ACC112 (cell line): ENCODE data around the gene COBL.

Experiments used
- H2AFZ ChIP-seq: fragments of 200-600 bp; sonication (generic); one replicate; pipeline ENCODE4 v1.6.0; 2017; ENCODE audit warnings: antibody characterized with exemption, low read length; ENCODE audit not compliant: unreplicated experiment
- H3K27ac ChIP-seq: fragments of 200-600 bp; sonication (generic); 2 replicates; pipeline ENCODE4 v1.5.1; 2014; ENCODE audit warnings: low read depth, mild to moderate bottlenecking, antibody characterized with exemption, low read length, moderate library complexity
- H3K27me3 ChIP-seq: fragments of 200-600 bp; sonication (generic); 2 replicates; pipeline ENCODE4 v1.6.1; 2014; ENCODE audit warnings: mild to moderate bottlenecking, antibody characterized with exemption, low read length, moderate library complexity, mixed read lengths; ENCODE audit not compliant: insufficient read depth
- H3K36me3 ChIP-seq: fragments of 200-600 bp; sonication (generic); 2 replicates; pipeline ENCODE4 v1.6.1; 2016; ENCODE audit warnings: mild to moderate bottlenecking, antibody characterized with exemption, low read length, moderate library complexity, mixed read lengths; ENCODE audit not compliant: insufficient read depth
- H3K4me1 ChIP-seq: fragments of 200-600 bp; sonication (generic); one replicate; pipeline ENCODE4 v1.6.1; 2016; ENCODE audit warnings: low read length, mixed read lengths; ENCODE audit not compliant: insufficient read depth, unreplicated experiment, control insufficient read depth
- H3K4me3 ChIP-seq: fragments of 200-600 bp; sonication (generic); 2 replicates; pipeline ENCODE4 v1.5.1; 2014; ENCODE audit warnings: mild to moderate bottlenecking, low read depth, low read length
- H3K79me2 ChIP-seq: fragments of 200-600 bp; sonication (generic); one replicate; pipeline ENCODE4 v1.6.0; 2016; ENCODE audit warnings: low read length; ENCODE audit not compliant: control insufficient read depth, unreplicated experiment, insufficient read depth

The COBL gene

DNA sequence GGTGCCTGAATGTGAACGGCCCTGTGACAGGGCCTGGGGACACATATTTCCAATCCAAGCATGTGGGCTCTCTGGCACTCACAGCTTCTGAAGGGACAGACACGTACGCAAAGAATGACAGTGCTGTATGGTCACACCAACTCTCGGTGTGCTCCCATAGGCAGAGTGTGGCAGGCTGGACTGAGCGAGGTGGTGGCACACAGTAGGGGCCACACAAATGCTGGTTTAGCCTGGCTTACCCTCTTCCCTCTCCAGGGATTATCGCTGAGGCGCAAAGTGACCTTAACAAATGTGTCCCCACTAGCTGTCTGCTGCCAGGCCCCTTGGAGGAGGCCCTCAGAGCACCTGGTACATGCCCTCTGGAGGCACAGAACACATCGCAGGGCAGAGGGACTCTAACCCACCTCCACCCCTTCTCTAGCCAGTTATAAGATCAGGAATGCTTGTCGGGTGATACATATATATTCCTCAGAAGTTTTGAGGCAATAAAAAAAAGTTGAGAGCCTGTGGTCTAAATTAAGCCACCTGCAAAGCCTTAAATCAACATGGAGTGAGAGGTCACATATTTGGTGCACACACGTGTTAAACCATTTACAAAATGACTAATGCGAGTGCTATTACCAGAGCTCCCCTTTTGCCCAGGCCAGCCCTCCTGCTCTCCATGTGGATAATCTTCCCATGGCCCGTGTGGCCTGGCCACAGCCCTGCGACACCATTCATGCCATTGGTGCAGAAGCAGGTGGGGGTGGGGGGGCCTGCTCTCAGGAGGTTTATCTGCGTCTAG is 271.1 kb downstream of the COBL start:
- no peak overlapping the region for H2AFZ ChIP-seq
- H3K4me3 ChIP-seq: no peak overlapping the region

GRCh38 chr7:51043461-51043860 is 273.1 kb downstream of the COBL start:
- no peak overlapping the region for H3K27ac ChIP-seq
- H3K27me3 ChIP-seq: no peaks in the 10 kb centered on the region
- H3K36me3 ChIP-seq: no peaks in the 10 kb centered on the region
- no peak overlapping the region for H3K4me3 ChIP-seq
- no peaks in the 10 kb centered on the region for H3K79me2 ChIP-seq
- H3K4me1 ChIP-seq: peaks cover 26% of the 10 kb centered on the region
- no peak overlapping the region for H2AFZ ChIP-seq

More for the DNA sequence above, 271.1 kb downstream of the COBL start:
- peaks cover 26% of the 10 kb centered on the region for H3K4me1 ChIP-seq
- H3K27ac ChIP-seq: no peak overlapping the region
- H3K79me2 ChIP-seq: no peaks in the 10 kb centered on the region
- H3K36me3 ChIP-seq: no peaks in the 10 kb centered on the region
- peaks cover 20% of the 10 kb centered on the region for H3K27me3 ChIP-seq

GRCh38 chr7:51040787-51041186 is 275.8 kb downstream of the COBL start:
- H3K27ac ChIP-seq: no peak overlapping the region
- peaks cover 17% of the 10 kb centered on the region for H3K4me1 ChIP-seq
- no peak overlapping the region for H3K4me3 ChIP-seq
- no peak overlapping the region for H2AFZ ChIP-seq
- no peaks in the 10 kb centered on the region for H3K36me3 ChIP-seq
- no peaks in the 10 kb centered on the region for H3K79me2 ChIP-seq
- H3K27me3 ChIP-seq: no peaks in the 10 kb centered on the region

DNA sequence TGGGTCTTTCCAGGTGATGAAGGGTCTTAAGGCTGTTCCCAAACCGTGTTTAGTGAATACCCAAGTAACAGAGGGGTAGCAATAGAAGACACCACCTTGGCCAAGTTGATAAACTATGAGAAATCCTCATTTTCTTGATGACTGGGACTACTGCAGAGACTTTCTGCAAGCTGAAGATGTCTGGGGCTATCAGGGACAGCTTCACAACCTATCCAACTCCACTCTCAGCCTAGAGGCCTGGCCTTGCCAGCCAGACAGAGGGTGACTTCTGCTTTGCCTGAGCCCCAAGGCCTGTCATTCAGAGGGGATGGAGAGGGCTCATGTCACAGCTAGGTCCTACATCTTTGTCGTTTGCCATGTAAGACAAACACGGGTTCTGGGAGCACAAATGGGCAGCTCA is 278.0 kb downstream of the COBL start:
- Histone ChIP-seq H3K4me1 (peaks cover 22% of the 10 kb centered on the region), H2AFZ (no peak overlapping the region), H3K4me3 (no peak overlapping the region), H3K27me3 (no peaks in the 10 kb centered on the region), H3K79me2 (no peaks in the 10 kb centered on the region), H3K36me3 (no peaks in the 10 kb centered on the region), H3K27ac (no peak overlapping the region)

DNA sequence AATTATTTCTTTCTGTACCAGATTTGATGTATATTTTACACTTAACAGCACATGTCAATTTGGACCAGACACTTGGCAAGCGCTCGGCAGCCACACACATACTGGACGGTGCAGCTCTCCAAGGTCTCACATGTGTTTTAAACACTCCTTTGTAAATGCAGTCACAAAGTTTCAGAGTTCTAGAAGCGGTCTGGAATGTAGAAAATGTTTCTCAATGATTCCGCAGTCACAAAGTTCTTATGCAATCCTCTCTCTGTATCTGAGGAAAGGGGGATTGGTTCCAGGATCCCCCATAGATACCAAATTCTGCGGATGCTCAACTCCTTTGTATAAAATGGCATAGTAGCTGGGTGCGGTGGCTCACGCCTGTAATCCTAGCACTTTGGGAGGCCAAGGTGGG is 280.9 kb downstream of the COBL start:
- Histone ChIP-seq H3K4me3 (no peak overlapping the region), H2AFZ (no peak overlapping the region), H3K79me2 (no peaks in the 10 kb centered on the region), H3K36me3 (no peaks in the 10 kb centered on the region), H3K27ac (no peak overlapping the region), H3K27me3 (no peaks in the 10 kb centered on the region), H3K4me1 (peaks cover 34% of the 10 kb centered on the region)

GRCh38 chr7:51034521-51035264 is 281.9 kb downstream of the COBL start:
- H2AFZ ChIP-seq: peak overlapping the region; percentile 49
- H3K79me2 ChIP-seq: no peaks in the 10 kb centered on the region
- peaks cover 42% of the 10 kb centered on the region for H3K4me1 ChIP-seq
- peak overlapping the region; percentile 30; the same call in 1 of the 2 replicates for H3K27ac ChIP-seq
- no peaks in the 10 kb centered on the region for H3K36me3 ChIP-seq
- H3K27me3 ChIP-seq: no peaks in the 10 kb centered on the region
- 0 out of 2 replicates have a peak overlapping the region, but pooled peaks have one; percentile 35 for H3K4me3 ChIP-seq

DNA sequence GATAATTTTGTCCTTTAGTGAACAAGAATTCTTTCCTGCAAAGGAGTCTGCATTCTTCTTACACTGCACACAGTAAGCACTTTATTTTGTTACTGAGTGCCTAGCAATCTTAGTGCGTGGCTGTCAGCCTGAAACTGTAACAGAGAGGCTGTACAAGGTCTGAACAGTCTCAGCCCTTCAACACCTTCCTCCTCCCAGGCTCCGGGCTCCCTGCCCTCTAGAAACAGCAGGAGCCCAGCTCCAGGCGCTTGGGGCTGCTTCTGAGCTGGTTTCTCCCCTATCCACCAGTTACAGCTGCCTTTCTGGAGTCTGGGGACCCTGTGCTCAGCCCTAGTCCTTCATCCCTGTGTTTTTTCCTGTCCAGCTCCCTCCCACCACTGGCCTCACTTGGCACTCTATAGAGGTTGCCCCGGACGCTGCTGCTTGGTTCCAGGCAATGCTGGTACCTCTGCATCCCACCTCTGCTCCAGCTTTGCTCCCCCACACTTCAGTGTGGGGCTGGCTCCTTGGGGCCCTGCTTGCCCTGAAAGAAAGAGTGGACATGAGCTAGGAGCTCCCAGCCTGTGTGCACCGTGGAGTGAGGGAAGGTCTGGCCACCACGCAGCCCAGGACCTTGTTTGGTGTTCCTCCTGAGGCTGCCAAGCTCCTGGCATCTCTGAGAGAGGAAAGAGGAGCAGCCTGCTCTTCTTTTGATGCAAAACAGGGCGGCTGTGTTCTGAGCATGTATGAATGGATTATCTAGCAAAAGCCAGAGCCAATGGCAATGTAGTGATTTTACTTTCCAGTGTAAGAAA is 282.7 kb downstream of the COBL start:
- Histone ChIP-seq H3K79me2 (no peaks in the 10 kb centered on the region), H3K36me3 (no peaks in the 10 kb centered on the region), H2AFZ (peak overlapping the region; percentile 49), H3K4me3 (no peak overlapping the region), H3K27ac (no peak overlapping the region), H3K27me3 (no peaks in the 10 kb centered on the region), H3K4me1 (peaks cover 49% of the 10 kb centered on the region)

DNA sequence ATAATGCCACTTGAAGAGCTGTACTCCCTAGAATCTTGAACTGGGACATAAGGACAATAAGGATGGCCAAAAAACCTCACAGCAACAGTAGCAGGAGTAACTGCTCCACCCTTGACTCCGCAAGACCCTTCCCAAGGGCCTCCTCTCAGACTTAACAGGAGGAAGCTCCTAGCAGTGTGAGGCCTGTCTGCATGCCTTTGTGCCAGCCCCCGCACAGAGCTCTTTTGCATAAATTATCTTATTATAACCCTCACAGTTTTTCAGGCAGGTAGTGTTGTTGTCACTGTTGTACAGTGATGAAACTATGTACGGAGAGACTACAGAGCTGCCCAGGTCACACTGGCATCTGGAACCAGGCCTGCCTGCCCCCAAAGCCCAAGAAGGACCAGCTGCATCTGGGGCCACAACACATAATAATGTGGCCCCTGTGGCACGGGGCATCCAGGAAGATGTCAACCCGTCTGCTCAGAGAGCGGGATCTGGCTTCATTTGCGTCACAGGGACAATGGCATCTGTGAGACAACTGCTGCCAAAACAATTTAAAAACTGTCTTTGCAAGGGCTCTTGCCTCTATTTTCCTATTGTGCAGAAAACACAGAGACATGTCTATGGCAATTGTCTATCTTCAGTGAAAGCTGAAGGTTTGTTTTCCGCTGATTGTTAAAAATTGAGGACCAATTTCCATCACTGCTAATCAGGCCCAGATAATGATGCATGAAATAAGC is 284.7 kb downstream of the COBL start:
- no peaks in the 10 kb centered on the region for H3K36me3 ChIP-seq
- no peaks in the 10 kb centered on the region for H3K79me2 ChIP-seq
- H3K4me3 ChIP-seq: no peak overlapping the region
- H3K4me1 ChIP-seq: peaks cover 50% of the 10 kb centered on the region
- H2AFZ ChIP-seq: no peak overlapping the region
- no peak overlapping the region for H3K27ac ChIP-seq
- no peaks in the 10 kb centered on the region for H3K27me3 ChIP-seq

DNA sequence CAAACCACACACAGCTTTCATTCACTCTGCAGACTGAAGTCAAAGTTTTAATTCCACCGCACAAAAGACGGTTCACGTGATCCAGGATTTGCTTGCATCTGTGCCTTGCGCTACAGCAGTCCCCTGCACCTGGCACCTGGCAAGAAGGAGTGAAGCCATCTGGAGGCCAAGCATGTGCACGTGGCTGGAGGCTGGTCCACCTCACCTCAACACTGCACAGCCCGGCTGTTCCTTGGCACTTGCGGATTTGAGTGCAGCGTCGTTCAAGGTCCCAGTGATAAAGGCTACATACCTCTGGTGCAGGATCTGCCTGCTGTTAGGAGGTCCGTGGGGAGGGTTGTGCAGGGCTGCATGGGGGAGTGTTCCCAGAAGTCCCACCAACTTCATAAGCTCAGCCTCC is 285.4 kb downstream of the COBL start:
- H3K27ac ChIP-seq: no peak overlapping the region
- no peak overlapping the region for H3K4me3 ChIP-seq
- no peak overlapping the region for H2AFZ ChIP-seq
- H3K27me3 ChIP-seq: no peaks in the 10 kb centered on the region
- no peaks in the 10 kb centered on the region for H3K79me2 ChIP-seq
- H3K4me1 ChIP-seq: peaks cover 50% of the 10 kb centered on the region
- H3K36me3 ChIP-seq: no peaks in the 10 kb centered on the region

DNA sequence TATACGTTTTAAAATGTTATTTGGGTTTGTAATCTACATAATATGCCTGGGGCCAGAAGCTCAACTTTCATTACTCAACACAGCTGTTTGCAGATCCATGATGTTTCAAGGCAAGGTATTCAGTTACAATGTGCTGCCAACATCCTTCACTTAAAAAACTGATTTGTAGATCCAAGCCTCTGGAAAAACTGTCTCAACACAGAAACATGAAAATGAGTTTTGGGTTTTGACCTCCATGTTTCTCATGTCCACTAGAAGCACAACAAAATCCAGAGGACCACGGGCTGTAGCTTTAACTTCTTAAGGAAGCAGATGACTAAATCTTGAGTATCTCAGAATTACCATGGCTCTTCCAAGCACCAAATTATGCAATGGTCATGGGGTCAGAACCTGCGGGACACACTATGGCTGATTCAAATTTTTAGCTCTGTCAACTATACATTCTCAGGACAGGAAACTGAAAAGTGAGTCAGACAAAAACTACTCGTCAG is 286.9 kb downstream of the COBL start:
- no peak overlapping the region for H2AFZ ChIP-seq
- no peaks in the 10 kb centered on the region for H3K36me3 ChIP-seq
- no peaks in the 10 kb centered on the region for H3K27me3 ChIP-seq
- no peaks in the 10 kb centered on the region for H3K79me2 ChIP-seq
- H3K4me1 ChIP-seq: peaks cover 52% of the 10 kb centered on the region
- peak overlapping the region; percentile 70 for H3K27ac ChIP-seq
- no peak overlapping the region for H3K4me3 ChIP-seq
